ENCODE measurements around the gene TENM3.
A peak's percentile ranks its signal among the peaks of the same experiment; 100 is the strongest.

TENM3 gene

GRCh38 chr4:182741054-182741453 is 497.9 kb downstream of the TENM3 start:
- DNase-seq (ENCODE audit: low read depth in 2 of 2), result no peak

- no peak for DNase-seq (ENCODE audit: low read depth in 2 of 2)
Measured at GRCh38 chr4:182741914-182742313, 498.7 kb downstream of the TENM3 start.

GRCh38 chr4:182743815-182744214 is 500.6 kb downstream of the TENM3 start:
- DNase-seq (ENCODE audit: low read depth in 2 of 2), result no peak

GRCh38 chr4:182745237-182745636 is 502.0 kb downstream of the TENM3 start:
- no peak for DNase-seq (ENCODE audit: low read depth in 2 of 2)

GRCh38 chr4:182746876-182747275 is 503.7 kb downstream of the TENM3 start:
- DNase-seq (ENCODE audit: low read depth in 2 of 2), result no peak

GRCh38 chr4:182748283-182748682 is 505.1 kb downstream of the TENM3 start:
- DNase-seq (ENCODE audit: low read depth in 2 of 2), result no peak

GRCh38 chr4:182748949-182749348 is 505.7 kb downstream of the TENM3 start:
- DNase-seq (ENCODE audit: low read depth in 2 of 2), result no peak

- DNase-seq (ENCODE audit: low read depth in 2 of 2), result no peak
Measured at GRCh38 chr4:182749667-182750167, 506.5 kb downstream of the TENM3 start.

GRCh38 chr4:182752158-182752910 is 509.1 kb downstream of the TENM3 start:
- DNase-seq (ENCODE audit: low read depth in 2 of 2), result peak; percentile 72 to 73

GRCh38 chr4:182754895-182755294 is 511.7 kb downstream of the TENM3 start:
- DNase-seq (ENCODE audit: low read depth in 2 of 2), result no peak

- no peak for DNase-seq (ENCODE audit: low read depth in 2 of 2)
Measured at GRCh38 chr4:182756161-182756690, 513.0 kb downstream of the TENM3 start.

GRCh38 chr4:182758273-182758672 is 515.1 kb downstream of the TENM3 start:
- DNase-seq (ENCODE audit: low read depth in 2 of 2), result no peak

GRCh38 chr4:182760551-182761043 is 517.4 kb downstream of the TENM3 start:
- no peak for DNase-seq (ENCODE audit: low read depth in 2 of 2)

- DNase-seq (ENCODE audit: low read depth in 2 of 2), result no peak
Measured at GRCh38 chr4:182764137-182764536, 520.9 kb downstream of the TENM3 start.

- no peak for DNase-seq (ENCODE audit: low read depth in 2 of 2)
Measured at GRCh38 chr4:182764642-182765041, 521.4 kb downstream of the TENM3 start.

GRCh38 chr4:182765987-182766856 is 523.0 kb downstream of the TENM3 start:
- no peak for DNase-seq (ENCODE audit: low read depth in 2 of 2)

- no peak for DNase-seq (ENCODE audit: low read depth in 2 of 2)
Measured at GRCh38 chr4:182766857-182767250, 523.7 kb downstream of the TENM3 start.

GRCh38 chr4:182768838-182769237 is 525.6 kb downstream of the TENM3 start:
- no peak for DNase-seq (ENCODE audit: low read depth in 2 of 2)

- no peak for DNase-seq (ENCODE audit: low read depth in 2 of 2)
Measured at GRCh38 chr4:182770259-182770995, 527.2 kb downstream of the TENM3 start.

GRCh38 chr4:182770996-182771514 is 527.9 kb downstream of the TENM3 start:
- DNase-seq (ENCODE audit: low read depth in 2 of 2), result no peak

- DNase-seq (ENCODE audit: low read depth in 2 of 2), result no peak
Measured at GRCh38 chr4:182775075-182775474, 531.9 kb downstream of the TENM3 start.

Data from fibroblast of skin of left quadriceps (primary cell).